ENCODE measurements around the gene SV2B. TPM values are rescaled to one million over a fixed set of nuclear protein-coding genes. Genes with fewer than 3 reads are reported as not detected.

Gene SV2B
- total RNA-seq, 1 experiment from 2014 or later: not detected

- H3K36me3 Mint-ChIP-seq (ENCODE audit: insufficient read depth in 1 of 3, low read depth in 3 of 3): peaks cover 0 to 2% (median 0%) of the 10 kb centered on the region in 3 experiments; a peak in 2 of 7 replicates
- H2AFZ ChIP-seq (ENCODE audit: low read length): no peak overlapping the region
- H4K20me1 ChIP-seq (ENCODE audit: control insufficient read depth, insufficient read depth, insufficient read length): no peaks in the 10 kb centered on the region
- H3K27me3 Mint-ChIP-seq (ENCODE audit: low read depth): peaks cover 81% of the 10 kb centered on the region
- H3K4me1 ChIP-seq (ENCODE audit: insufficient read depth, low read length): no peaks in the 10 kb centered on the region
- H3K4ac ChIP-seq (ENCODE audit: low read depth, low read length): no peak overlapping the region
- no peak for DNase-seq
- peaks cover 17 to 21% of the 10 kb centered on the region in 2 experiments for H3K4me1 Mint-ChIP-seq
- H3K79me1 ChIP-seq (ENCODE audit: insufficient read depth, low read depth, low read length, poor library complexity, severe bottlenecking): no peaks in the 10 kb centered on the region
- H3K27ac Mint-ChIP-seq: no peak overlapping the region
- no peak overlapping the region for H4K5ac ChIP-seq (ENCODE audit: insufficient read length, low read depth, low read length)
- no peak overlapping the region for H2BK20ac ChIP-seq (ENCODE audit: low read depth, low read length, poor library complexity, severe bottlenecking)
- no peak overlapping the region for H2AK5ac ChIP-seq (ENCODE audit: insufficient read length, low read length)
- H3K79me2 ChIP-seq (ENCODE audit: insufficient read depth, low read length): no peaks in the 10 kb centered on the region
- WGBS (ENCODE audit: extremely low coverage, insufficient read length, low lambda C conversion rate): no CpG with 5 or more reads among the region's 6 CpGs
- peaks cover 2 to 5% of the 10 kb centered on the region in 2 experiments; a peak in 3 of 5 replicates for H3K9me3 Mint-ChIP-seq
- no peak overlapping the region for H2BK120ac ChIP-seq (ENCODE audit: low read depth, low read length, poor library complexity, severe bottlenecking)
- H3K18ac ChIP-seq (ENCODE audit: insufficient read length, low read depth, low read length): no peak overlapping the region
- no peak overlapping the region for H4K8ac ChIP-seq (replicated peaks; ENCODE audit: insufficient read length, low read depth, low read length)
- no peak overlapping the region for H3K27ac ChIP-seq (ENCODE audit: insufficient read length, low read depth, low read length)
- H3K27me3 ChIP-seq (ENCODE audit: insufficient read depth, low read length): peaks cover 35% of the 10 kb centered on the region; the same call in 1 of the 2 replicates
- H3K23me2 ChIP-seq (ENCODE audit: insufficient read length, low read depth, low read length, poor library complexity, severe bottlenecking): peaks cover 7% of the 10 kb centered on the region
- no peak overlapping the region for H3K4me3 Mint-ChIP-seq
- no peak overlapping the region for H3K9ac ChIP-seq (ENCODE audit: extremely low read depth, insufficient read length, low read length)
- H2BK12ac ChIP-seq (ENCODE audit: insufficient read length, low read depth, low read length): no peak overlapping the region
- no peak overlapping the region for H2BK15ac ChIP-seq (ENCODE audit: low read depth, low read length)
- no peak overlapping the region for H3T11ph ChIP-seq (ENCODE audit: low read length)
- no peak overlapping the region for H3K4me2 ChIP-seq (ENCODE audit: insufficient read depth, insufficient read length, low read length)
- no peak overlapping the region for H3K56ac ChIP-seq (ENCODE audit: insufficient read length, low read depth, low read length)
- H3K9me3 ChIP-seq (ENCODE audit: control insufficient read depth, low read depth, low read length): no peaks in the 10 kb centered on the region
- H4K91ac ChIP-seq (ENCODE audit: insufficient read length, low read depth, low read length): no peak overlapping the region
- H2BK5ac ChIP-seq (ENCODE audit: insufficient read length, low read length): no peak overlapping the region
- no peak overlapping the region for H3K23ac ChIP-seq (ENCODE audit: insufficient read length, low read depth, low read length)
- TF ChIP-seq CTCF (conservative IDR thresholded peaks at IDR 0.05): no peak
- H3K14ac ChIP-seq (ENCODE audit: insufficient read depth, low read length): no peak overlapping the region
Observed at GRCh38 chr15:91102546-91103330, 2.7 kb downstream of the SV2B start.

Data from H9 (cell line).